GM19351 (cell line): Measurements from ENCODE around the gene APLF.

Source experiments
- ATAC-seq: cut with Tn5 transposase; IDR thresholded peaks from one replicate; pipeline ENCODE4 v1.9.1; 2021; ENCODE audit warnings: mild to moderate bottlenecking, moderate library complexity; ENCODE audit not compliant: unreplicated experiment

APLF gene, protein sequence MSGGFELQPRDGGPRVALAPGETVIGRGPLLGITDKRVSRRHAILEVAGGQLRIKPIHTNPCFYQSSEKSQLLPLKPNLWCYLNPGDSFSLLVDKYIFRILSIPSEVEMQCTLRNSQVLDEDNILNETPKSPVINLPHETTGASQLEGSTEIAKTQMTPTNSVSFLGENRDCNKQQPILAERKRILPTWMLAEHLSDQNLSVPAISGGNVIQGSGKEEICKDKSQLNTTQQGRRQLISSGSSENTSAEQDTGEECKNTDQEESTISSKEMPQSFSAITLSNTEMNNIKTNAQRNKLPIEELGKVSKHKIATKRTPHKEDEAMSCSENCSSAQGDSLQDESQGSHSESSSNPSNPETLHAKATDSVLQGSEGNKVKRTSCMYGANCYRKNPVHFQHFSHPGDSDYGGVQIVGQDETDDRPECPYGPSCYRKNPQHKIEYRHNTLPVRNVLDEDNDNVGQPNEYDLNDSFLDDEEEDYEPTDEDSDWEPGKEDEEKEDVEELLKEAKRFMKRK

DNA sequence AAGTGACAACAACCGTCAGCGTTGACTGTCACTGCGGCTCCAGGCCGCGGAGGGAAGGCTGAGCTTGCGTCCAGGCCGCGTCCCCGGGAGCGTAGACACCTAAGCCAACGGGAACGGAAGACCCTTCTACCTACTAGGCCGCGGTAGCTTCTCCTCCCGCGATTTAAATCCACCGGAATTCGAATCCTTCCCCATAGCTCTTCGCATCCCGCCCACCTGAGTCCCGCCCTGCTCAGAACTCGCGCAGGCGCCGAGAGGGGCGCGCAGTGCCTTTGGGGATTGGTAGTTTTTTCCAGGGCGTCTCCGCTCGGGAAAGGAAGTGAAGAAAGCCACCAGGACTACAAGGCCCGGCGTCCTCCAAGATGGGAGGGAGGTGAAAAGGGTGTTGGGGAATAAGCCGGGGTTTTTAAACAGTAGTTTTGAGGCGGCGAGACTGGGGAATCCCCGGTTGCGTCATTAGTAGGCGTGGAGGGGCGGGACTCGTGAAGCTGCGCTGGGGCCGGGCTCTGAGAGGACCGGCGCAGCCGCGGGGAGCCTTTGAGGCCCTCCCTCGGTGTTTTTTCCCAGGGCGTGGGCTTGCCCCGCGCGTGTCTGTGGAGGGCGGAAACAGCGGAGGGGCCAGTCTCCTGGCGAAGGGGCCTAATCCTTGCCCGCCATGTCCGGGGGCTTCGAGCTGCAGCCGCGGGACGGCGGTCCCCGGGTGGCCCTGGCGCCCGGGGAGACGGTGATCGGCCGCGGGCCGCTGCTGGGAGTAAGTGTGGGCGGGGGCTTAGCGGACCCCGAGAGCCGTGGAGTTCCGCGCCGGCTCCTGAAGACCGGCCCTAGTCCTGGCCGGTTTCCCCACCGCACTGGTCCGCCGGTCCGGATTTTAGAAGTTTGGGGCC lies at the start of gene APLF, which contains the start of gene FBXO48:
APLF (plus strand) TSS at position 509 of the 884 bp plus-strand sequence; CDS start at position 656, 147 bp downstream.
FBXO48 (minus strand) TSS at position 218 of the 884 bp plus-strand sequence. CDS start 2,149 bp downstream, outside the sequence.
- ATAC-seq = peak; percentile 84

DNA sequence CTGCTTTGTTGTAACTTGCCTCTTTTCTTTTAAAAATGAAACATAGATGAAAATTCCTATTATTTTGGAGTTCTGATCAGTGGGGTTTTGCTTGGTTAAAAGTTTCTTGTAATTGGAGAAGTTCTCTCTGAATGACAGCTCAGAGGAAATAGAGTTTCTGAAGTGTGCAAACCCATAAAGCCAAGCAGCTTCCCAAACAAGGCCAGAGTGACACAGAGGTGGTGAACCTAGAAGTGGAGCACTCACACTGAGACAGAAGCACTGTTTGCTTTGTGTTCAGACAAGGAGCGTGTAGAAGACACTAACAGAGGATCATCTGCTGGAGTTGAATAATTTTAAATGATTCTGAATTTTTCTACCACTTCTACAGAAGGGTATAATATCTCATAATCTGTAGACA lies 49.5 kb upstream of the APLF start:
- ATAC-seq = peak; percentile 42

DNA sequence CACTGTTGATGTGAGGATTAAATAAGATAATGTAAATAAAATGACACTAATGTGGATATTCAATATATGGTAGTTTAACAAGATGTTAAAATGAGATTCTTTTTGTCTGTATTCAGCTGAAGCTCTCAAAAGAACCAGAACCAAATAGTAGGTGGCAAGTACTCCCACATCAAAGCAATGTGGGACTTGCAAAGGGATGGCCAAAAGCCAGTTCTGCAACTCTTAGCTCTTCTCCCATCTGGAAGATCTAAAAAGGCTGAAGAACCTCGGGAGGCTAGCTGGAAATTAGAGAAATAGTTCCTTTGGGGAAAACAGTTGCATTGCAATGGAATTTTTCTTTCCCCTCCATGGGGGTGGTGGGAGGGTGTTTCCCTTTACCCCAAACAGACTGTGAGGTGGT lies 49.0 kb upstream of the APLF start:
- ATAC-seq = no peak

DNA sequence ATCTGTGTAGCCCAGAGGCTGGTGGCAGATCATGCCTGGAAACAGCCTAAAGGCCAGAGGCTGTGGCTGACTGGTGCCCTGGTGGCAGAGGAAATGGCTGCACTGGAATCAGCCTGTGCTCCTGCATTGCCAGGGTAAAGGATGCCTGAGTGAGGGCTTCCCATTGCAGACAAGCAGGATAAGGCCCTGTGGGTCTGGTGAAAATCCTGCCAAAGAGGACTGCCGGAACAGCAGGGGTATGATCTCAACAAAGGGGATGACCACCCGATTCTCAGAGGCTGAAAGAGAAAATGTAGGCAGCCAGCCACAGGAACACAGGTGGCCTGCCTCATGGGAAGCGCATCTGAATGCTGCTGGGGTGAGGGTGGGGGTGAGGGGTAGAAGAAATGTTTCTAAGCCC lies 48.5 kb upstream of the APLF start:
- no peak for ATAC-seq

DNA sequence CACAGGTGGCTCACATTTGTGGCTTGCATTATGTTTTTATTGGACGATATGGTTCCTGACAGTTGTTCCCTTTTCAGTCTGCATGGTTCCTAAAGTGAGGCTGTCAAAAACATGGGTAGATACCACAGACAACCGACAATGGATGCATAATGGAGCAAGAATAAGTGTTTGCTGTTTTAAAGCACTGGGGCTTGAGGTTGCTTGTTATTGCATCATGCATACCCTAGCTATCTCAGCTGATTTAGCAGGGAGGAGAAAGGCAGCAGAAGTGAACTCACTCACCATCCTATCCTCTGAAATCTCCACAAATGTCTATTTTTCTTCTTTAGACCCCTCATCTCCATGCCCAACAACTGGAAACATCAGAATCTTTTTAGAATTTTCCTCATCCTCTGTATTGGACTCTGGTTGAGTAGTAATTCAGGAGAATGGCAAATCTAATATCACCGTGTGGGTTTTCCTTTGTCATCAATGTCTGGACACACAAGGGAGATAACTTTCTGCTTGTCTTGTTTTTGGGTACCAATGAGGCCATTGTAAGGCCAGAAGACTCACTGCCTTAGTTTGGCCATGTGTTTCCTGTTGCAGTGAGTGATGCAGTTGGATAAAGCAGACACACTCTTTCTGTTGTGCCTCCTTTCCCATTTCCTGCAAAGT lies 47.0 kb upstream of the APLF start:
- no peak for ATAC-seq

DNA sequence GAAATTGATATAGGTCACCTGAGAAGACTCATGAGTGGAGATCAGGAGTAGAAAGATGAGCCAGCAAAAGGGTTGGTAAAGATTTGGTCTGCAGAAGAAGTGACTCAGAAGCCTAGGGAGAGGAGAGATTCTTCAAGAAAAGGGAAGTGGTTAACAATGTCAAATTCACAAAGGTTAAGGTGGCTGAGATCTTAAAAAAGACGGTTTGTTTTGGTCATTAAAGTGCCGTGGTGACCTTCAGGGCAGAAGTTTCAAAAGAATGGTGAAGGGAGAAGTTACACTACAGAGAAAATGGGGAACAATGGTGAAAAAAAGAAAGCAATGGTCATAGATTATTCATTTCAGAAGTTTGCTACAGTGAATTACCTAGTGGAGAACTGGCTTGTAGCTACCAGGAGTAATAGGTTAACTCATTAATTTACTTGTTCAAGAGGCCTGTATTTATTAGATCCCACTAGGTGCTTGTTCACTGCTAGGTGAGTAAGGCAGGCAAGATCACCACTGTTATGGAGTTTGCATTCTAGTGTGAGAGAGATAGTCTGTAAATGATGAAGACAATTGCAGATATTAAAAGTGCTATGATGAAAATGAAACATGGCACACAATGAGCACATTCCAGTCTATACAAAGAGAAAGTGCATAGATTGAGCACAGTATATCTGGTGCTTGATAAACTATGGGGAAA lies 43.3 kb upstream of the APLF start:
- peak; percentile 74 for ATAC-seq

DNA sequence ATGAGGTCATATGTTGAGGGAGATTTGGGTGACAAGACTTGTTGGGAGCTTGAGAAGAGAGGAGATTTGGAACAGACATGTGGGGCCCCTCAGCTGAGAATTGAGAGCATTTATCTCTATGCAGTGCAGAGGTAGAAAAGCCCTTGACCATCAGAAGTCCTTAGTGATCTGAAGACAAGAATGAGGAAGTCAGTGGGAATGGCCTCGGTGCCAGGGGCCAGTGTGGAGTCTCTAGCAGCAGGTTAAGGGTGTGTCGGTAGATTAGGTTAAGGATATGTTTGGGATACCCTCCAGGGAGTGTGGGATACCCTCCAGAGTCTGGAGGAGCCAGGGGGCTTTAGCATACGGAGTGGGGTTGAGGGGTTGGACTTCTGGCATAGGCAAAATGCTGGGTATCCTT lies 41.9 kb upstream of the APLF start:
- ATAC-seq = no peak

DNA sequence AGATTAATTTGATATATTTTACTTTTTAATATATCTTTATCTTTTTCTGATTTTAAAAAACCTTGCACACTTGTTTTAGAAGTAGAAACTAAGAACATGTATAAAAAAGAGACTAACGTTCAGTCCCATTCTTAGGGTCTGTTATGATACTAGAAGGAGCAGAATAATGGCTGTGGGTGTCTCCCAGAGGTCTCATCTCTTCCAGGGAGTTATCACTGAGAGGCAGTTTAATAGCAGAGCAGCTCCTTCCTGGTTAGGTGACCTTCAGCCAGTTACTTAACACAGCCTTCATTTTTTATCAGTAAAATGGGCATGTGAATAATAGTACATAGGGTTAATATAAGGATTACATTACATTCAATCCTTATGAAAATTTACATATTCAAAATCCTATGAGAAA lies 40.9 kb upstream of the APLF start:
- no peak for ATAC-seq

DNA sequence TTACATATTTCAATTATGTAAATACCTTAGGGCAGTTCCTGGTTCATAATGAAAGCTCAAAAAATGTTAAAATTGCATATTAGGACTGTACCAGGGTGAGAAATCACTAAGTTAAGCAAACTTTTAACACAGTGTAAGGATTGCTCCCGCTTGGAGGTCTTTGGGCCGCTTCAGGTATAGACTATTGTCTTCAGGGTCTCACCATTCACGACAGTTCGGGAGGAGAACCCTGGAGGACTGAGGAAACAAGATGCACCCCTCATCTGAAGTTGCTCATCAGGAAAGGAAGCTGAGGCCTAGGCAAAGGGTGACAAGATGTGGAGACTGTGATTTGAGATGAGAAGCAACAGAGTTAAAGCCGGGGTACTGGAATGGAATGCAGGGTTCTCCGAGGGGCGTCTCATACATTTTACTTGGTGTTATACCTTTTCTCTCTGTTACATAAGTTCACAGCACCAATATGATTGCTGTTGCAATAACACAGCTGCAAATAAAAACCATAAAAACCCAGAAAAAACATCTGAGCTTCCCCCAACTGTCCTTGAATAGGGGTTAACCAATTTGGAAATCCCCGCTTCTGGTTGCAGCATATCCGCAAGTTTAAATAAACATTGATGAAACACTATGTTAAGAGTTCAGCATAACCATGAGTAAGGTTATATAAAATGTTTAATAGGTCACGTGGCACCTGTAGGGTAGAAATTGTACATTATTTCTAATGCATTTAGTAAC lies 40.4 kb upstream of the APLF start:
- ATAC-seq = peak; percentile 31

DNA sequence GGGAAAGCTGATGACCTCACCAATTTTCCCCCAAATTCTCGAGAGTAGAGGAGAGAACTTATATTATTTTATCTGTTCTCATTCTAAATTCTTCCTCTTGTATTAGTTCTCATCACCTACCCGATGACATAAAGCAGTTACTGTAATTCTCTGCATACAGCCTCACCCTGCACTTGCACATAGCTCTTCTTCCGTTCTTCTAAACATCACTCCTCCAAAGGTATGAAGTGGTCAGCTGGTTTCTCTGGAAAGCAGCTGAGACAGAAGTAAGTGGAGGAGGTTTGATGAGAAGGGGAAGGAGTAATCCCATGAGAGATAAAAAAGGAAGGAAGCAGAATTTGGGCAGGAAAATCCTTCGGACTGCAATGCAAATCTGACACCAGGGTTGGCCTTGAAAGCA lies 39.3 kb upstream of the APLF start:
- no peak for ATAC-seq

DNA sequence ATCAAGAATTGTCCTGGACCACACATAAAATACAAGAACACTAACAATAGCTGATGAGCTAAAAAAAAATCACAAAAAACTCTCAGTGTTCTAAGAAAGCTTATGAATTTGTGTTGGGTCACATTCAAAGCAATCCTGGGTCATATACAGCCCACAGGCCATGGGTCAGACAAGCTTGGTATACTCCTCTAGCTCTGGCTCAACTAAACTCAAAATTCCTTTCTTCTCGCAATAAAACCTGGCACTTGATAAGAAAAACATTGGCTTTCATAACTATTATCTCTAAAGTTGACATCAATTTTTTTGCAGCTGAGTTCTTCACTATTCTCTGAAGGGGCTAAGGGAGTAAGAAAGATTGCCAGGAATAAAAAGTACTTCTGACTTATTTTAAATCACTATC lies 38.6 kb upstream of the APLF start:
- no peak for ATAC-seq

DNA sequence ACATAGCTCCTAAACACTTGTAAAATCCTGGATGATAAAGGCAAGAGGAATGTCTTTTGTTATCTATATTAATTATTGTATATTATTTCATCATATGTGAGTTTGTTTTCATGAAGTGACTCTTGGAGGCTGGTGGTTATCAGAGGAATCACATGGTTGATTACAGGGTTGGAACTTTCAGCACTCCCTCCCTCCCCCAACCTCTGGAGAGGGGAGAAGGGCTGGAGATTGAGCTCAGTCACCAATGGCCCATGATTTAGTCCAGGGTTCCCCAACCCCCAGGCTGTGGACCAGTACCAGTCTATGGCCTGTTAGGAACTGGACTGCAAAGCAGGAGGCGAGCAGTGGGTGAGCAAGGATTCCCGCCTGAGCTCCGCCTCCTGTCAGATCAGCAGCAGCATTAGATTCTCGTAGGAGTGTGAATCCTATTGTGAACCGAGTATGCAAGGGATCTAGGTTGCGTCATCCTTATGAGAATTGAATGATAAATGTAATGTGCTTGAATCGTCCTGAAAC lies 38.0 kb upstream of the APLF start:
- no peak for ATAC-seq

DNA sequence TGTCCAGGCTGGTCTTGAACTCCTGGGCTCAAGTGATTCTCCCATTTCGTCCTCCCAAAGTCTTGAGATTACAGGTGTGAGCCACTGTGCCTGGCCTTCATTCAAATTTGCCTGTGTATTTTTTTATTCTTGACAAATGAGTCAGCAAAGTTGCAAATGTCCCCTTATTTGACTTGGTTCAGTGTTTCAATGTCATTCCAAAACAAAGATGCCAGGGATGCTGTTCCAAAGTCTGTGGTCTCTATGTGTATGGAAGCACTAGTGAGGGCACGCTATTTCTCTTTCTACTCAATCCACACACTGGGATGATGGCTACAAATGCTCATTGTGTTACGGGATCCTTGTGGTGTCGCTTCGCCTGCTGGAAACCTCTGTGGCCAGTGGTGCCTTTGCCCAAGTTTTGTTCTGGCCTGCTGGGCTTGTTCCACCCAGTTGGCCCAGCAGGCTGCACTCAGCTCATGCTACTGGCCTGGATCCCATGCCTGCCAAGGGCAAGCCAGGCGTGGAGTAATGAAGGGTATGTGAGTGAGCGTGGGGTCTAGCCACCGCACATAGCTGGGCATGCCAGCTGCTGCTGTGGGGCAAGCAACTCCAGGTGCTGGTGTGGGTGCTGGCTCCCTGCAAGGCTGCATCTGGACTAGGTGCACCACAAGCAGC lies 35.9 kb upstream of the APLF start:
- ATAC-seq = no peak

DNA sequence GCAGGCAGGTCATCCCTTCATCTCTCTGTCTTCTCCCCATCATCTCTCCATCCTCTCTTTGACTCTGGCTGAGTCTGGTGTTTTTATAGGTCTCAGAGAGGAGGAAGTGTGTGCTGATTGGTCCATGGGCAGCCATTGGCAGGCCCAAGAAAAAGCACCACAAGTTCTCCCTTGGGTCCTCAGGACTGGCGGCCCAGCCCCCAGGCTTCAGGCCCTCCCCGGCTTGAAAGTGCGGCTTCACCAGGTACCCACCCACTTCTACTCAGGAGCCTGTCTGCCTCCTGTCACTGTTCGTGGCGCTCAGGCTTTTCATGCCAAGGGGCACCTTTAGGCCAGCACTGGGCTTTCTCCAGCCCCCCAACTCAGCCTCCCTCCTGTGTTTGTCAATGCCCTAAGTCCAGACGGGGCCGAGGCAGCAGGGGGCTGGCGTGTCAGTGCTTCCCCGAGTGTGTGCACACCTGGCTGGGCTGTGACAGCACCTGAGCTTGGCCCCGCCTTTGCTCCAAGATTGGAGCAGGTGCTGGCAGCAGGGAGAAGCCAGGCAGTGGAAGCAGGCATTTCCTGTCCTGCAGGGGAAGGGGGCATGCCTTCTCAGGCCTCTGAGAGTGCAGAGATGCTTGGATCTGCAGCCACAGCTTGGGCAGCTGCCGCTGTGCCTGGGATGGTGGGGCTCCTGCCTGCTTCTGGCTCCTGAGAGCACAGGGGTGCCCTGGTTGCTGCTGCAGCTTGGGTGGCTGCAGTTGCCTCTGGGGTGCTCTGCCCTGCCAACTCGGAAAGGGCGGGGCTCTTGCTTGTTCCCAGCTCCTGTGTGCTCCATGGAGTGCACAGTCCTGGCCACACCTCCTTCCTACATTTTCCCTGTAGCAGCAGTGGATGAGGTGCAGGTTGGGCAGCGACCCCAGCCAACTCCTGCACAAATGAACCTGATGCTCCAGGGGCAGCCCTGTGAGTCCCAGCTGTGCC lies 34.4 kb upstream of the APLF start:
- no peak for ATAC-seq

DNA sequence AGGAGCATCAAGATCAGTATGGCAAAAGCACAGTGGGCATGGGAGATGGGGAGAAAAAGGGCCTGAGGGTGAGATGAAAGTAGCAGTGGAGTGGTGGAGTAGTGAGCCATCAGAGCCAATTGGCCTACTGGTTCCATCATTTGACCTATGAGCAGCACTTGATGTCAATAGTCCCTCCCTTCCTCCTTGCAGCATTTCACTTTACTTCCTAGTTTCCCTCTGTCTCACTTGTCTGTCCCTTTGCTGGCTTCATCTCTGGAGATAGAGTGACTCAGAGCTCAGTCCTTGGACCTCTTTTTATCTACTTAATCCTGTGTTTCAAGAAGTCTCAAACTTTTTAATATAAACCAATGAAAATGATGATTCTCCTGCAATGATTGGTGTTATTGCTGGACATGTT lies 32.4 kb upstream of the APLF start:
- peak; percentile 48 for ATAC-seq

DNA sequence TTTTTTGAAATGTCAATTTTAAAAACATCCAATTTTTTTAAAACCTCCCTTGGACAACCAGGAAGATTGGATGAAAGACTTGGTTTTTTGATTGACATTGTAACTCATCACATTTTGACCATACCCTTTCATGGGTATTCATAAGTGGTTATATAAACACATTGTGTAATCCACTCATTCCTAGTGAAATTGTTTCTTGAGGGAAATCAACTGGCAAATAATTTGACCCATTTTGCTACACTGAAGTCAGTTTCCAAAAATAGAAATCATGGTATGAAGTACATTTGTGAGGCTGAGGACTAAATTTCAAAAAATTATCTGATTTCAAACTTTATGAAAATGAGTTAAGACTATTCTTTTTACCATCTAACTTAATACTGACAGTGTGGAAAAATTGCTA lies 31.8 kb upstream of the APLF start:
- ATAC-seq = no peak

DNA sequence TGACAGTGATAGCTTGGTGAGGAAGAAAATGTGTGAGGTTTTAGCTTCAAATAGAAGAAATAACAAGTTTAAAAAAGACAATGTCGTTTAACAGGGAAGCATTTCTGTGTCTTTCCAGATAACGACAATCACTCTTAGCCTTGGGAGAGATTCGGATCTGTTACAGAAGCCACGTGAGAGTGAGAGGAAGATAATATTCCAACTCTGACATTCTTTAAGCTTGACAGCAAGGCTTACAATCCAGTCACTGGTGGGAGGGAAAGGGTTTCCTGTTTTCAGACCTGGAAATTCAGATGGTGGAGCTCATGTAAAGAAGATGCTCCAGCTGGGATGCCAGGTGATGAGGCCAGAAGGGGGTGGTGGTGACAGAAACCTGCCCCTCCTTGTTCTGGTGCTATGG lies 31.1 kb upstream of the APLF start:
- no peak for ATAC-seq
